ENCODE measurements around the gene MAST2. TPM values are rescaled to one million over a fixed set of nuclear protein-coding genes. Genes with fewer than 3 reads are reported as not detected.

The MAST2 gene
- total RNA-seq, 1 donor from 2014 or later, result 63.9 TPM

GRCh38 chr1:45892068-45892785, 88.8 kb downstream of the MAST2 start:
- Mint-ChIP-seq H3K27ac (ENCODE audit: unreplicated experiment) (peak overlapping the region; percentile 89), H3K4me3 (ENCODE audit: unreplicated experiment) (peak overlapping the region; percentile 24)

GRCh38 chr1:45894331-45894730, 90.9 kb downstream of the MAST2 start:
- no peaks in the 10 kb centered on the region for H3K36me3 Mint-ChIP-seq (ENCODE audit: unreplicated experiment)
- H3K27ac Mint-ChIP-seq (ENCODE audit: unreplicated experiment), result no peak overlapping the region
- TF ChIP-seq CTCF (IDR thresholded peaks at IDR 0.05), result no peak
- H3K27me3 Mint-ChIP-seq (ENCODE audit: unreplicated experiment), result no peaks in the 10 kb centered on the region
- H3K4me1 Mint-ChIP-seq (ENCODE audit: unreplicated experiment), result peaks cover 28% of the 10 kb centered on the region
- no peaks in the 10 kb centered on the region for H3K9me3 Mint-ChIP-seq (ENCODE audit: unreplicated experiment)
- H3K4me3 Mint-ChIP-seq (ENCODE audit: unreplicated experiment), result no peak overlapping the region
- no peak for DNase-seq (ENCODE audit: extremely low spot score, unreplicated experiment)

More at GRCh38 chr1:45892068-45892785, 88.8 kb downstream of the MAST2 start:
- no peaks in the 10 kb centered on the region for H3K27me3 Mint-ChIP-seq (ENCODE audit: unreplicated experiment)
- no peak for DNase-seq (ENCODE audit: extremely low spot score, unreplicated experiment)
- H3K4me1 Mint-ChIP-seq (ENCODE audit: unreplicated experiment), result peaks cover 34% of the 10 kb centered on the region
- H3K9me3 Mint-ChIP-seq (ENCODE audit: unreplicated experiment), result no peaks in the 10 kb centered on the region
- TF ChIP-seq CTCF (IDR thresholded peaks at IDR 0.05), result no peak
- H3K36me3 Mint-ChIP-seq (ENCODE audit: unreplicated experiment), result no peaks in the 10 kb centered on the region

GRCh38 chr1:45894921-45895320, 91.5 kb downstream of the MAST2 start:
- no peaks in the 10 kb centered on the region for H3K9me3 Mint-ChIP-seq (ENCODE audit: unreplicated experiment)
- no peaks in the 10 kb centered on the region for H3K27me3 Mint-ChIP-seq (ENCODE audit: unreplicated experiment)
- H3K27ac Mint-ChIP-seq (ENCODE audit: unreplicated experiment), result no peak overlapping the region
- peaks cover 28% of the 10 kb centered on the region for H3K4me1 Mint-ChIP-seq (ENCODE audit: unreplicated experiment)
- DNase-seq (ENCODE audit: extremely low spot score, unreplicated experiment), result no peak
- no peak for TF ChIP-seq CTCF (IDR thresholded peaks at IDR 0.05)
- no peaks in the 10 kb centered on the region for H3K36me3 Mint-ChIP-seq (ENCODE audit: unreplicated experiment)
- H3K4me3 Mint-ChIP-seq (ENCODE audit: unreplicated experiment), result no peak overlapping the region

GRCh38 chr1:45895406-45895805, 92.0 kb downstream of the MAST2 start:
- no peak for TF ChIP-seq CTCF (IDR thresholded peaks at IDR 0.05)
- peaks cover 28% of the 10 kb centered on the region for H3K4me1 Mint-ChIP-seq (ENCODE audit: unreplicated experiment)
- H3K9me3 Mint-ChIP-seq (ENCODE audit: unreplicated experiment), result no peaks in the 10 kb centered on the region
- no peak overlapping the region for H3K4me3 Mint-ChIP-seq (ENCODE audit: unreplicated experiment)
- H3K27ac Mint-ChIP-seq (ENCODE audit: unreplicated experiment), result no peak overlapping the region
- H3K27me3 Mint-ChIP-seq (ENCODE audit: unreplicated experiment), result no peaks in the 10 kb centered on the region
- no peaks in the 10 kb centered on the region for H3K36me3 Mint-ChIP-seq (ENCODE audit: unreplicated experiment)
- DNase-seq (ENCODE audit: extremely low spot score, unreplicated experiment), result no peak

GRCh38 chr1:45906883-45907282, 103.5 kb downstream of the MAST2 start:
- no peaks in the 10 kb centered on the region for H3K36me3 Mint-ChIP-seq (ENCODE audit: unreplicated experiment)
- no peak for TF ChIP-seq CTCF (IDR thresholded peaks at IDR 0.05)
- H3K27ac Mint-ChIP-seq (ENCODE audit: unreplicated experiment), result no peak overlapping the region
- no peak overlapping the region for H3K4me3 Mint-ChIP-seq (ENCODE audit: unreplicated experiment)
- no peak for DNase-seq (ENCODE audit: extremely low spot score, unreplicated experiment)
- no peaks in the 10 kb centered on the region for H3K27me3 Mint-ChIP-seq (ENCODE audit: unreplicated experiment)
- H3K4me1 Mint-ChIP-seq (ENCODE audit: unreplicated experiment), result peaks cover 3% of the 10 kb centered on the region
- peaks cover 3% of the 10 kb centered on the region for H3K9me3 Mint-ChIP-seq (ENCODE audit: unreplicated experiment)

Data from osteocyte (in vitro differentiated cells).